NB4 (cell line): ENCODE measurements around the gene SLC35A3.
"Not testable (repeated sequence)": the region's sequence is repeated elsewhere in the genome, so short reads cannot be mapped to it uniquely, and the experiment has no call there.

Experiments
- DNase-seq: peaks from one replicate; pipeline ENCODE4 v3.0.0; 2010; ENCODE audit warnings: low read depth
- H3K4me3 ChIP-seq: one replicate; pipeline ENCODE4 v1.5.1; 2011; ENCODE audit warnings: mild to moderate bottlenecking, low read depth, low read length, moderate library complexity
- CTCF ChIP-seq: IDR thresholded peaks from one replicate; pipeline ENCODE4 v1.5.1; 2012; ENCODE audit warnings: low read depth, low read length
- MAX ChIP-seq: IDR thresholded peaks from 2 replicates; pipeline ENCODE4 v1.6.1; 2011; ENCODE audit warnings: low read depth, low read length
- MYC ChIP-seq: IDR thresholded peaks from 2 replicates; pipeline ENCODE4 v1.6.1; 2011; ENCODE audit warnings: low read depth, low read length
- POLR2A ChIP-seq: IDR thresholded peaks from 2 replicates; pipeline ENCODE4 v1.6.1; 2011; ENCODE audit warnings: mild to moderate bottlenecking; ENCODE audit not compliant: insufficient read length; ENCODE audit errors: extremely low read depth

Gene SLC35A3

GRCh38 chr1:99968214-99968613 is 1.6 kb upstream of the SLC35A3 start:
- no peak overlapping the region for H3K4me3 ChIP-seq

DNA sequence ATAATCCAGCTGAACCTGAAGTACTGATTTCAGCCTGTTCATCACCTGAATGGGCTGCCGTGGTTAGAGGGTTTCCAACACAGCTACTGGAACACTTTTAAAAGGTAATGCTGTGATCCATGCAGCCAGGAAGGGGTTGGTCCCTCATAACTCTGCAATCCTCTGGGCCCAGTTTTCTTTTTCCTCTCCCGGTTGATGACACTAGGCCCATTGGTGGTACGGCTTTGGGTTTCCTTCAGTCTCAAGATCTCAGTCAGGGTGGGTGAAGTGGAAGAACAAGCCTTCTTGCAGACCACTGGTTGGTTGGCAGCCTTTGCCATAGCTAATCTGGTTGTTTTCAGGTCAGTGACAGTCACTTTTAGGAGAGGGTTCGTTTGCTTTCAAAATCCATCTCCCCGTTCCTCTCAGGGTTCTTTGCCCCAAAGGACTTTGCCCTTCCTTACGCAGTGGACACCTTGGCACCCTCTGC is 502 bp upstream of the SLC35A3 start:
- peak overlapping the region; percentile 88 for H3K4me3 ChIP-seq
- DNase-seq: no peak

More at GRCh38 chr1:99968214-99968613, 1.6 kb upstream of the SLC35A3 start:
- TF ChIP-seq MYC (no peak), MAX (no peak), POLR2A (no peak), CTCF (no peak)
- no peak for DNase-seq

DNA sequence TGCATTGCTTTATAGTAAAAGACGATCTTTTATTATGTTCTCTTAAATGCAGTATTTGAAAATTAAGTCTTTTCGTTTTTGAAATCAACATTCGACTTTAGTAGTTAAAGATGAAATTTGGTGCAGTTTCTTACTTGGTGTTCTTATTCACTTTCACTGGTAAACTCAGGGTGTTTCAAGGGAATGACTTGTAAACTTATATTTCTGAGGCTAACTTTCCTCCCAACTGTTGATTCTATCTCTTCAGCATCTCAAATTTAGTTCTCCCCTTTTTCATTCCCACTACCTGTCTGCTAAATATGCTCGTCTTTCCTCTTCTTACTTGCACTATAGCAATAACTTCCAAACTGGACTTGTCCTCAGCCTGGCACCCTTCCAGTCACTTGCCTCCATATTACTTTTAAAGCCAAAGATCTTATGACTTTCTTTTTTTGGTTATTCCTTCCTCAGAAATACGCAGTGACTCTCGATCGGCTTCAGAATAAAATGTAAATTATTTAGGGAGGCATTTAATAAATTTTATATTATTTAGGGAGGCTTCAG is 988 bp downstream of the SLC35A3 start:
- TF ChIP-seq MAX (no peak), POLR2A (no peak), CTCF (no peak), MYC (no peak)
- H3K4me3 ChIP-seq: peak overlapping the region; percentile 88
- DNase-seq: peak; percentile 2

More for the DNA sequence above, 502 bp upstream of the SLC35A3 start:
- TF ChIP-seq MYC: no peak
- no peak for TF ChIP-seq MAX
- TF ChIP-seq POLR2A: no peak
- TF ChIP-seq CTCF: no peak

GRCh38 chr1:99972066-99972465 is 2.3 kb downstream of the SLC35A3 start:
- not testable (repeated sequence) for H3K4me3 ChIP-seq, DNase-seq

- TF ChIP-seq CTCF (no peak), MYC (no peak), MAX (no peak), POLR2A (no peak)
- H3K4me3 ChIP-seq: no peak overlapping the region
- DNase-seq: no peak
Measured at GRCh38 chr1:99975529-99975928, 5.7 kb downstream of the SLC35A3 start.

DNA sequence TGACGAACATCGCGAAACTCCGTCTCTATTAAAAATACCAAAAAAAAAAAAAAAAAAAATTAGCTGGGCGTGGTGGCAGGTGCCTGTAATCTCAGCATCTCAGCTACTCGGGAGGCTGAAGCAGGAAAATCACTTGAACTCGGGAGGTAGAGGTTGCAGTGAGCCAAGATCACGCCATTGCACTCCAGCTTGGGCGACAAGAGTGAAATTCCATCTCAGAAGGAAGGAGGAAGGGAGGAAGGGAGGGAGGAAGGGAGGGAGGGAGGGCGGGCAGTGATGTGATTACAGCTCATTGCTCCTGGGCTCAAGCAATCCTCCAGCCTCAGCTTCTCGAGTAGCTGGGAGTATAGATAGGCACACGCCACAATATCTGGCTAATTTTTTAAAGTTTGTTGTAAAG is 7.5 kb downstream of the SLC35A3 start:
- H3K4me3 ChIP-seq, DNase-seq: not testable (repeated sequence)

- no peak for DNase-seq
- no peak overlapping the region for H3K4me3 ChIP-seq
- TF ChIP-seq POLR2A: no peak
- no peak for TF ChIP-seq CTCF
- no peak for TF ChIP-seq MYC
- TF ChIP-seq MAX: no peak
Measured at GRCh38 chr1:99978218-99978617, 8.4 kb downstream of the SLC35A3 start.
